Erythroblast (primary cell): Measurements from ENCODE around the gene PPP2R1B.
A peak's percentile ranks its signal among the peaks of the same experiment; 100 is the strongest.

Experiments
- DNase-seq, 2 experiments: peaks; one replicate each; lab custom pipeline; 2025; lab: John Stamatoyannopoulos, UW
- GATA1 ChIP-seq: IDR thresholded peaks from 2 replicates; pipeline ENCODE4 v1.6.1; 2011; ENCODE audit warnings: low read depth, mild to moderate bottlenecking, control low read depth, low read length, moderate library complexity
- POLR2A ChIP-seq: IDR thresholded peaks from 2 replicates; pipeline ENCODE4 v1.6.1; 2011; ENCODE audit warnings: mild to moderate bottlenecking, low read length

PPP2R1B gene

GRCh38 chr11:111776398-111777093, 10.4 kb upstream of the PPP2R1B start:
- no peak for DNase-seq
- no peak for TF ChIP-seq POLR2A
- TF ChIP-seq GATA1 = no peak

DNA sequence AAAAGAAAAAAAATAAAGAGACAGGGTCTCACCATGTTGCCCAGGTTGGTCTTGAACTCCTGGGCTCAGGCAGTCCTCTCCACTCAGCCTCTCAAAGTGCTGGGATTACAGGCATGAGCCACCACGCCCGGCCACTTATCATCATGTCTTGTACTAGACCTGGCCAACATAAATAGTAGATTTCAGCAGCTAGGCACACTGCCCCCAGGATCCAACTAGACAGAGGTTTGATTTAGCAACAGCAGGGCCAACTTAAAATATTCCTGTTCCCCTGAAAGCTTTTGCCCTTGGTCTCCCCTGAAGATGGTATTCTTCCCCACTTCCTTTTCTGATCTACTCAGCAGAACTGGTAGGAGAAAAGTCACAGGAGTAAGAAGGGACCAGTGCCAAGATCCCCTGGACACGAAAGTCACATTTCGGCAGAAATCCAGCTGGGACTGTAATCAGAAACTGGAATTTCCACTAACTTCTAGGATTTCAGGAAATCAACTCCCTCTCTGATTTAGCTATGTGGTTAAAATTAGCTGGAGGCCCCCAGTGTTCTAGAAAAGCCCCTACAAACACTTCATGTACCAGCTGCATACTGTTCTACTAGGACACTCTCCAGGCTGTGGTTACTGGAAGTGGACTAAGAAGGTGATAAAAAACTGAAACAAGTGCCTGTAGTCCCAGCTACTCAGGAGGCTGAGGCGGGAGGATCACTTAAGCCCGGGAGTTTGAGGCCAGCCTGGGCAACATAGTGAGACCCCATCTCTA, 8.9 kb upstream of the PPP2R1B start:
- TF ChIP-seq GATA1 (no peak), POLR2A (no peak)
- DNase-seq = no peak

- no peak for DNase-seq
- TF ChIP-seq POLR2A (no peak), GATA1 (no peak)
These were observed 6.3 kb upstream of the PPP2R1B start for GRCh38 chr11:111772535-111772934.

GRCh38 chr11:111771205-111771604, 5.0 kb upstream of the PPP2R1B start:
- peak in 1 of 2 experiments; percentile 14 for DNase-seq

DNA sequence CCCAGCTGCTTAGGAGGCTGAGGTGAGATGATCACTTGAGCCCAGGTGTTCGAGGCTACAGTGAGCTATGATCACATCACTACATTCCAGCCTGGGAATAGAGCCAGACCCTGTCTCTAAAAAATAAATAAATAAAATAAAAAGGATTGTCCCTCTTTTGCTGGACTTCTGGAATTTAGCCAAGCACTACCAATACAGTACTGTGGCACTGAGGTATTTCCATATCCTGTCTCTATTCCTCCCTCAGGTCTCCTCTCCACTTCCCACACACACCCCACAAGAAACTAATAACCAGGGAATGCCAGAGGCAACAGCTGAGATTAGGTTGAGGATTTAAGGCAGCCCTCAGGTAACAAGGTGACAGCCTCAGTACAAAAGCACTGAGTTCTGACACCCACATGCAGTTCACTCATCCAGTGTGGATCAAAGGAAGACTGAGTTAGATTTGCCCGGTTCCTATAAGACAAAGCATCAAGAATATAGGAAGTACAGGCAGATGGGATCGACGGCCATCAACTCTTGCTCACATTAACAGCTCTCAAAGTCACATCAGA, 4.5 kb upstream of the PPP2R1B start:
- DNase-seq = no peak

GRCh38 chr11:111766834-111767142, 599 bp upstream of the PPP2R1B start:
- no peak for TF ChIP-seq POLR2A
- no peak for TF ChIP-seq GATA1
- peak in 1 of 2 experiments; percentile 63 for DNase-seq

More for the DNA sequence above, 4.5 kb upstream of the PPP2R1B start:
- TF ChIP-seq GATA1 (no peak), POLR2A (no peak)

DNA sequence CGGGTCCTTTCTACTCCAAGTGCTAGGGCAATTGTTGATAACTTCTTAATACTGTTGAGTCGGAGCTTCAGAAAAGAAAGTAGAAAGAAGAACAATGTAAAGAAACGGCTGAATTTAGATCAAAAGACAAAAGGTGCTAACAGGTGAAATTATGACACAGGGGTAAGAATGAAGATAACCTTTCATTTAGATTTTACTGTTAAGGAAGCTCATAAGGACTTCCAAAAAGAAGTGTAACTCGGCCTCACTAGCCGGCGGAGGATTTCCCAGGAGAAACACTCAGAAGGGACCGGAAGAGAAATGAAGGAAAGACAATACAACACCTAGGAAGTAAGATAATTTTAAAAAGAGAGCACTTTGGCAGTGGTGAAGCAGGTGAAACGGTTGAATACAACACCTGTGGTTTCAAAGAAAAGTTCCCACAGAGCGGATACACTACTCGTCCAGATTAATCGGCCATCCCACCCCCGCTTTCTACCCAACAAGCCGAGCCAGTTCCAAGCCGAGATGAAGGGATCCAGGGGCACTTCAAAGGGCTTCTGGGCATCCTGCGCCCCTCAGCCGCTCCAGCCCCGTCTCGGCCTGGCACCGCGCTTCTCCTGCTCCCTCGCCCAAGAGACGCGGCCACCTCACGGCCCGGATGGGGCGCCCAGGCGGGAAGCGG, 737 bp downstream of the PPP2R1B start:
- DNase-seq = peak; percentile 37 to 55
- TF ChIP-seq POLR2A (no peak), GATA1 (no peak)

DNA sequence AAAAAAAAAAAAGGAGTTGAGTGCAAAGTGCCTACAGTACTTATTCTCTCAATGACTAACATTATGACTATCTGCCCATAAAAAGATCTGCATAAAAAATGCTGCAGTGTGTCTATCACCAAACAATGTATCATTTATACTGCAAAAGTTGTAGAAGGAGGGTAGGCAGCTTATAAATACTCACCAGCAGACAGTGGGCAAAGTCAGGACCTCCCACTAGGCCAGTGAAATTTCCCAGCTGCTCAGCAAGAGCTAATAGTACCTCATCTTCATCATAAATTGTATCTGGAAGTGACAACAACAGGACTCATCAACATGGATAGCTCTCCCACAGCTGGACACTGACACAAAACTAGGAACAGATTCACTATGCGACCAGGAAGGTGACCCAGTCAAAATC, 1.6 kb downstream of the PPP2R1B start:
- TF ChIP-seq POLR2A (no peak), GATA1 (no peak)
- peak in 1 of 2 experiments; percentile 43 for DNase-seq

DNA sequence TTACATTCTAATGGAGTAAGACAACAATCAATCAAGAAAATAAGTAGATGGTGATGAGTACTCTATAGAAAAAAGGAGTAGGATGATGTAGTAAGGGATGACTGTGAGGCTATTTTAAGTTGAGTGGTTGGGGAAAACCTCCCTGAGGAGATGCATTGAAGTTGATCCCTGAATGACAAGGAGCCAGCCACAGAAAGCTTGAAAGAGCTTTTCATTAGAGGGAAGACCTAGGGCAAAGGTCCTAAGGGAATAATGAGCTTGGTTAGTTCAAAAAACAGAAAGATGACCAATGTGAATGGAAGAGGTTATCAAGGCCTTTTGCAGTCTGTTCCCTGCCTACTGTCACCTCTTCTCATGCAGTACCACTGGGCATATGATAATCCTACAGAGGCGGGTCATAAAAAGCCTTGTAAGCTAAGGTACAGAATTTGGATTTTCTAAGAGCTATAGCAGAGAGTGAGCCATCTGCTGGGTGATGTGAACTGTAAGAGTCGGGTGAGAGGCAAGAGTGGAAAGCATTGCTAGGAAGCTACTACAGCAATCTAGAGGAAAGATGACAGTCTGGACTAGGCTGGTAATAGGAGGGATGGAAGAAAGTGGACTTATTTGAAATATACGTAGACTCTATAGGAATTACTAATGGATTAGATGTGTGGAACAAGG, 3.1 kb downstream of the PPP2R1B start:
- no peak for DNase-seq
- TF ChIP-seq POLR2A = no peak
- TF ChIP-seq GATA1 = no peak

DNA sequence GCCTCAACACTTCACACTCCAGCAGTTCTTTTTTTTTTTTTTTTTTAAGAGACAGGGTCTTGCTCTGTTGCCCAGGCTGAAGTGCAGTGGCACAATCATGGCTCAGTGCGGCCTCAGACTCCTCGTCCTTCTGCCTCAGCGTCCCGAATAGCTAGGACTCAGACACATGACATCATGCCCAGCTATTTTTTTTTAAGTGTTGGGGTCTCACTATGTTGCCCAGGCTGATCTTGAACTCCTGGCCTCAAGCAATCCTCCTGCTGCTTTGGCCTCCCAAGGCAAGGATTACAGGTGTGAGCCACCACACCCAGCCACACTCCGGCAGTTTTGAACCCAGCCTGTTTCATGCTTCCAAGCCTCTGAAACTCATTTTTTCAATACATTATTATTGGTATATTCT, 3.7 kb downstream of the PPP2R1B start:
- TF ChIP-seq POLR2A (no peak), GATA1 (no peak)
- DNase-seq = no peak

- TF ChIP-seq POLR2A (no peak), GATA1 (no peak)
- no peak for DNase-seq
These were observed 5.2 kb downstream of the PPP2R1B start for GRCh38 chr11:111761036-111761435.

GRCh38 chr11:111759778-111760407, 6.3 kb downstream of the PPP2R1B start:
- TF ChIP-seq GATA1 = no peak
- no peak for TF ChIP-seq POLR2A
- no peak for DNase-seq

- no peak for DNase-seq
- TF ChIP-seq GATA1 (no peak), POLR2A (no peak)
These were observed 6.8 kb downstream of the PPP2R1B start for GRCh38 chr11:111759376-111759775.
